HG03432 (cell line): ENCODE data around the gene MORF4L1.
"Not testable (repeated sequence)": the region's sequence is repeated elsewhere in the genome, so short reads cannot be mapped to it uniquely, and the experiment has no call there.

ENCODE experiments used
- ATAC-seq: cut with Tn5 transposase; IDR thresholded peaks from one replicate; pipeline ENCODE4 v1.9.1; 2021; ENCODE audit warnings: mild to moderate bottlenecking, moderate library complexity; ENCODE audit not compliant: unreplicated experiment

The MORF4L1 gene

GRCh38 chr15:78872155-78872971, at the start of gene MORF4L1:
Gene MORF4L1, plus strand, starts transcription at chr15:78872890. Its CDS starts 128 bp downstream, at chr15:78873018.
- ATAC-seq, result peak; percentile 86

- ATAC-seq, result no peak
These were observed 43.8 kb upstream of the MORF4L1 start for GRCh38 chr15:78828920-78829319.

GRCh38 chr15:78830514-78831228, 42.0 kb upstream of the MORF4L1 start:
- no peak for ATAC-seq

DNA sequence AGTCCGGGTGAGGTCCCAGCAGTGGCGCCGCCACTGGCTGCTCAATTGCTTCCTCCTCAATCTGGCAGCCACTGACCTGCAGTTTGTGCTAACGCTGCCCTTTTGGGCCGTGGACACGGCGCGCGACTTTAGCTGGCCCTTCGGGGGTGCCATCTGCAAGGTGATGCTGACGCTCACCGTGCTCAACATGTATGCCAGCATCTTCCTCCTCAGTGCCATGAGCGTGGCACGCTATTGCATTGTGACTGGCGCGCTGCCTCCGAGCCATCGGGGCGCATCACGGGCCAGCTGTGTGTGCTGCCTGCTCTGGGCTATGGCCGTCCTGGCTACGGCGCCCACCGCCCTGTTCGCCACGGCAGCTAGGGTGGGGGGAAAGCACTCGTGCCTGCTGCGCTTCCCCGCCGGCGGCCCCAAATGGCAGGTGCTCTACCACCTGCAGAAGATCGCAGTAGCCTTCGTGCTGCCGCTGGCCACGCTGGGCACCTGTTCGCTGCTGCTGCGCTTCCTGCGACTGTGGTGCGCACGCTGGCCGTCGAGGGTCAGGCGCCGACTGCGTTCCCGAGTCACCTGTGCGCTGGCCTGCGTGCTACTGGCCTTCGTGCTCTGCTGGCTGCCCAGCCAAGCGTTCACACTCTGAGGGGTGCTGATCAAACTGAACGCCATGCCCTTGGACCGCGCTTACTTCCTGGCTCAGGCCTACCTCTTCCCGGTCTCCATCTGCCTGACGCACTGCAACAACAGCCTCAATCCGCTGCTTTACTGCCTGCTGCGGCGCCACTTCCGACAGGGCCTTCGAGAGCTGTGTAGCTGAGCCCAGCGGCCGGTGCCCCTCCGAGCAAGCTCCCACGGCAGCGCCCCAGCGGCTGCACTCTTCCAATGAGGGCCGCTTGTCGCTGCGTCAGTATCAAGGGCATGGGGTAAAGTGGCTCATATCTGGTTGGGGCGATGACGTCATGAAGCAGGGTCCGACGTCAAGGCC, 41.2 kb upstream of the MORF4L1 start:
- no peak for ATAC-seq

DNA sequence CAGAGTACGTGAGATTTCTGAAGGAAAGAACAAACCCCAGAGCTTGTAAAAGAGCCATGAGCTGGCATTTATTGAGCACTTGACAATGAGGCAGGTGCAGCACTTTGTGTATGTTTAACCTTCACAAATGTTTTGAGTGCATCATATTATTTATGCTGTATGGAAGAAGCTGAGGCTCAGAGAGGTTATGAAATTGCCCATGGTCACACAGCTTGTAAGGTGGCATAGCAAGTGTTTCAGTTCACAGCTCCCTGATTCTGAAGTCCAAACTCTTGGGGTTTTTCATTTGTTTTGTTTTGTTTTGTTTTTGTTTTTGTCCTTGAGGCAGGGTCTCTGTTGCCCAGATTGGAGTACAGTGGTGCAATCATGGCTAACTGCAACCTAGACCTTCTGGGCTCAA, 36.4 kb upstream of the MORF4L1 start:
- no peak for ATAC-seq

DNA sequence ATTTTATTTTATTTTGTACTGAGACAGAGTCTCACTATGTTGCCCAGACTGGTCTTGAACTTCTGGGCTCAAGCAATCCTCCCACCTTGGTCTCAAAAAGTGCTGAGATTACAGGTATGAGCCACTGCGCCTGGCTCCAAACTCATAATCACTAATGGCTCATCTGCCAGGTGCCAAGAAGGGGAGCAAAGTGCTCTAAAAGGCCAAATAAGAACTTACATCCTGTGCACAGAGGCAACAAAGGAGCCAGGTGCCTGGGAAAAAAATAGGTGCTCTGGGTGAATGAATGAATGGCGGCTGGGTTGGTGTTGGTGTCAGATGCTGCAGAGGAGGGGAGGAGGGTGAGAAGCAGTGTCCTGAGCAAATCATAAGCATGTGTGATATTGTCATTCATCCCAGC, 35.6 kb upstream of the MORF4L1 start:
- ATAC-seq, result no peak

DNA sequence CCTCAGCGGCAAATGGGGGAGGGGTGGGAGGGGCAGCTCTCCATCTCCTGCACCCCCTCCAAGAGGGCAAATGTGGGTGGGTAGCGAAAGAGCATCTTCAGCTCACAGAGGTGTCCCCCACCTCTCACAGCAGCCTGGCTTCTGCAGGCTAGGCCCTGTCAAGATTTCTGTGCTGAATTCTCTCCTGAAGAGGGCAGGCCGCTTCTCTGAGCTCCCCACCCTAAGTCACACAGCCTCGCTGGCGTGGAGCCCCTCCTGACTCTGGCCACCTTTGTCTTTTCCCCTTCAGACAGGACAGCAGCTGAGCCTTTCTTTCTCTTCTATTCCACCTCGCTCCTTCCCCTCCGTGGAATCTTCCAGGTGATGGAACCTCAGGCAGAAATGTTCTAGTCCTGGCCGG, 35.1 kb upstream of the MORF4L1 start:
- ATAC-seq, result no peak

DNA sequence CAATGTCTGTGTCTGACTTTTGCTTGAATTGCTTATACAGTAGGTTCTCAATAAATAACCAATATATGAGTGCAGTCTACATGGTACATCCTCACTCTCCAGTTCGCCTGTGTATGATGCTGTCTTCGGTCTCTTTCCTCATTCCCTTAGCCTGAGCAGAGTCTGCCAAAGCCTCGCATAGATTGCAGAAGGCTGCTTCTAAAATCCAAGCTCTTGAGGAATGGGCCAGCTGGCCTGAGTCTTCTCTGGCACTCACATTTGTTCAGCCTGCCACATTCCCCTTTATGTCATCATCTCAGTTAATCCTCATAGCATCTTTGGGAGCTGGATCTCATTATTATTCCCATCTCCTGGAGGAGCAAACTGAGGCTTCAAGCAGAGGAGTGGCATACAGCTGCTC, 34.2 kb upstream of the MORF4L1 start:
- no peak for ATAC-seq

DNA sequence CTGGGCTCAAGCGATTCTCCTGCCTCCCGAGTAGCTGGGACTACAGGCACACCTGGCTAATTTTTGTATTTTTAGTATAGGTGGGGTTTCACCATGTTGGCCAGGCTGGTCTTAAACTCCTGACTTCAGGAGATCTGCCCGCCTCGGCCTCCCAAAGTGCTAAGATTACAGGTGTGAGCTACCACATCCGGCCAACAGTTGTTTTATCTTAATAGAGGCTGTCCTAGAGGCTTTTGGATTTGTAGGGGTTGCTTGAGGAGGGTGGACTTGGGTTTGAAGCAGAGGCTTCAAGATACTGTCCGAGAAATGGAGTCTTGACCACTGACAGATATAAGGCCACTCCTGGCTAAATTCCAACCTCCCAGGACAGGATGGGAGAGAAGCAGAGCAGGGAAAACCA, 33.5 kb upstream of the MORF4L1 start:
- not testable (repeated sequence) for ATAC-seq

DNA sequence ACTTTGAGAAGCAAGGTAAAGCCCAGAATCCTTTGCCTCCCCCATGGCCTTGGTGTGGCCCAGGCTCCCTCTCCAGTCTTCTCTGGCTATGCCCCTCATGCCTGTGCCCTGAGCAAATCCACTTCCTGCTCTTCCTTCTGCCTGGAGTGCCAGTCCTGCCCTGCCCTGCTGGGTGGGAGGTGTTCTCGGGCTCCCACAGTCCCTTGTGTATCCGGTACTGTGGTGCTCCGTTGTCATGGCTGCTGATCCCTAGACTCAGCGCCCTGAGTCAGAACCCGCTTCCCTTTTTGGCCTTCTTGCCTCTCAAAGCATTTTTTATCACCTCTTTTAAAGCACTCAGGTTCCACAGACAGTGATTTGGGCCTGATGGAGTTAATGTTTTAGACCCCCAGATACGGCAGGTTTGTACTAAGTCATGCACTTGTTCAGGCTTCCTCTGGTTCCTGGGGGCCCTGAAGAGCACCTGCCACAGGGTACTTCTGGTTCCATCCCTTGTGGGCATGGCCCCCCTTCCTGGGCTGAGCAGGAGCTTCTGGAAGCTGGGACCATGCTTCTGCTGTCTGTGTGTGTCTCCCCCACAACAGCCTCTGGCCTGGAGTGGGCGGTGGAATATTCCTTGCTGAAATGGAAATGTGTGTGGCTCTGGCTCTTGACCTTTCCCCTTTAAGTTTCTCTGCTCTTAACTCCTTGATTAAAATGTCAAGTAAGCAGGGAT, 31.9 kb upstream of the MORF4L1 start:
- no peak for ATAC-seq

DNA sequence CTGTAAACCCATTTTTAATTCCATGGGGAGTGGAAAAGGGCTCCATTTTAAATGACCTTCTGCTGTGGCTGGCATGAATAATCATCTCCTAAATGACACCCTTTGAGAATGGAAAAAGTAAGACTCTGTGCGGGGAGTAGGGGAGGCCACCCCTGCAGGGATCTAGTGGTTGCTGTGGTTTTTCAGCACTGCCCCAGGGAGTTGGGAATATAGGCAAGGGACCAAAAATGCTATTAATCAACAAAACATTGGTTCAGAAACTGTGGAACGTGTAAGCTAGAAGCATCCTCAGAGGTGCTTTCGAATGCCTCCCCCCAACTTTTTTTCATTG, 31.3 kb upstream of the MORF4L1 start:
- no peak for ATAC-seq

- no peak for ATAC-seq
These were observed 30.8 kb upstream of the MORF4L1 start for GRCh38 chr15:78841891-78842290.

GRCh38 chr15:78842519-78842918, 30.2 kb upstream of the MORF4L1 start:
- no peak for ATAC-seq

GRCh38 chr15:78846906-78847305, 25.8 kb upstream of the MORF4L1 start:
- not testable (repeated sequence) for ATAC-seq

DNA sequence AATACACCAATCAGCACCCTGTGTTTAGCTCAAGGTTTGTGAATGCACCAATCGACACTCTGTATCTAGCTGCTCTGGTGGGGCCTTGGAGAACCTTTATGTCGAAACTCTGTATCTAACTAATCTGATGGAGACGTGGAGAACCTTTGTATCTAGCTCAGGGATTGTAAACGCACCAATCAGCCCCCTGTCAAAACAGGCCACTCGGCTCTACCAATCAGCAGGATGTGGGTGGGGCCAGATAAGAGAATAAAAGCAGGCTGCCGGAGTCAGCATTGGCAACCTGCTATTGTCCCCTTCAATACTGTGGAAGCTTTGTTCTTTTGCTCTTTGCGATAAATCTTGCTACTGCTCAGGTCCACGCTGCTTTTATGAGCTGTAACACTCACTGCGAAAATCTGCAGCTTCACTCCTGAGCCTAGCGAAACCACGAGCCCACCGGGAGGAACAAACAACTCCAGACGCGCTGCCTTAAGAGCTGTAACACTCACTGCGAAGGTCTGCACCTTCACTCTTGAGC, 25.2 kb upstream of the MORF4L1 start:
- ATAC-seq, result not testable (repeated sequence)

GRCh38 chr15:78850352-78850751, 22.3 kb upstream of the MORF4L1 start:
- no peak for ATAC-seq

GRCh38 chr15:78850941-78851755, 21.5 kb upstream of the MORF4L1 start:
- ATAC-seq, result no peak

DNA sequence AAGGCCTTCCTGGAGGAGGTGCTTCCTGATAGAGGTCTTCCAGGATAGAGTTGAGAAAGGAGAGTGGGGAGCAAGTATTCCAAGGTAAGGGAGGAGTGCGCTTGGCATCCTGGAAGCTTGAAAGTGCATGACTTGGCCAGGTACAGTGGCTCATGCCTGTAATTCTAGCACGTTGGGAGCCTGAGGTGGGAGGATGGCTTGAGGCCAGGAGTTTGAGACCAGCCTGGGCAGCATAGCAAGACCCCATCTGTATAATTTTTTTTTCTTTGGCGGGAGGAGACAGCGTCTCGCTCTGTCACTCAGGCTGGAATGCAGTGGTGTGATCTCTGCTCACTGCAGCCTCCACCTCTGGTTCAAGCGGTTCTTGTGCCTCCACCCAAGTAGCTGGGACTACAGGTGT, 19.2 kb upstream of the MORF4L1 start:
- no peak for ATAC-seq

DNA sequence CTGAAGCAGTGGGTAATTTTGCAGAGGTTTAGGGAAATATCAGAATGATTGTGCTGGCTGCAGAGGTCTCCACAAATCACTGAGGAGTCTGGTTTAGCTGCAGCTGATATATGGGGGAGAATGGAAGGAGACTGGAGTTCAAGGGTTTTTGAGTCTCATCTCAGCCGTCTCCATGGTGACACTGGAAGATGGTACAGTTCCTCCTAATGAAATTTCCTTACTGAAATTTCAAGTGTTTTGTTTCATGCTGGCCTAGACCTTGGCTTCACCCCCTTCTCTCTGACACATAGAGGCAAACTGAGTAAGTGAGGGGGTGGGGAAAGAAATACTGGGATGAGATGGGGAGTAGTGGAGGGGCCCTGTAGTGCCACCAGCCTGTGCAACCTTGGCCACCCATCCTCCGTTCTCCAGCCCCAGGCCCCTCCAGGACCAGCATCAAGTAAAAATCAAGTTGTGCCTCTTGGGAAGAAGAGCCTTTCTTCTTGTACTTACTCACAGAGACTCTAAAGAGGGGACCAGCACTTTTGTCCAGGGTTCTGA, 17.8 kb upstream of the MORF4L1 start:
- ATAC-seq, result no peak
